22Rv1 (cell line): ENCODE measurements around the gene DACH1.
"Not testable (repeated sequence)": the region's sequence is repeated elsewhere in the genome, so short reads cannot be mapped to it uniquely, and the experiment has no call there.

ENCODE experiments used
- H3K27ac ChIP-seq: fragments of 450-650 bp; 2 replicates; pipeline ENCODE4 v1.5.1; 2017
- CTCF ChIP-seq: fragments of 450-650 bp; IDR thresholded peaks from 2 replicates; pipeline ENCODE4 v1.5.1; 2017; ENCODE audit warnings: mild to moderate bottlenecking
- ZFX ChIP-seq: fragments of 450-650 bp; IDR thresholded peaks from 2 replicates; pipeline ENCODE4 v1.6.1; 2017; ENCODE audit warnings: antibody characterized with exemption, borderline replicate concordance

Gene DACH1

GRCh38 chr13:71797517-71797916, 69.5 kb downstream of the DACH1 start:
- H3K27ac ChIP-seq: no peak overlapping the region
- TF ChIP-seq ZFX (no peak), CTCF (no peak)

- no peak overlapping the region for H3K27ac ChIP-seq
- no peak for TF ChIP-seq CTCF
- no peak for TF ChIP-seq ZFX
These were observed 77.2 kb downstream of the DACH1 start for GRCh38 chr13:71789693-71790329.

- no peak overlapping the region for H3K27ac ChIP-seq
- no peak for TF ChIP-seq ZFX
These were observed 78.0 kb downstream of the DACH1 start for GRCh38 chr13:71789037-71789436.

- no peak overlapping the region for H3K27ac ChIP-seq
- no peak for TF ChIP-seq ZFX
- no peak for TF ChIP-seq CTCF
These were observed 79.6 kb downstream of the DACH1 start for GRCh38 chr13:71787414-71787813.

- TF ChIP-seq CTCF (no peak), ZFX (no peak)
- H3K27ac ChIP-seq: no peak overlapping the region
These were observed 80.1 kb downstream of the DACH1 start for GRCh38 chr13:71786875-71787274.

- TF ChIP-seq CTCF: no peak
- TF ChIP-seq ZFX: no peak
- no peak overlapping the region for H3K27ac ChIP-seq
These were observed 81.6 kb downstream of the DACH1 start for GRCh38 chr13:71785361-71785760.

GRCh38 chr13:71780546-71780945, 86.5 kb downstream of the DACH1 start:
- H3K27ac ChIP-seq: no peak overlapping the region
- TF ChIP-seq CTCF: no peak
- TF ChIP-seq ZFX: no peak

GRCh38 chr13:71778998-71779397, 88.0 kb downstream of the DACH1 start:
- not testable (repeated sequence) for H3K27ac ChIP-seq

- TF ChIP-seq ZFX (no peak), CTCF (no peak)
- H3K27ac ChIP-seq: no peak overlapping the region
These were observed 91.0 kb downstream of the DACH1 start for GRCh38 chr13:71775966-71776365.
